Lung (tissue), 12 donors: Measurements from ENCODE around the gene CIAPIN1. TPM values are rescaled to one million over a fixed set of nuclear protein-coding genes. Genes with fewer than 3 reads are reported as not detected.

Source experiments
- ATAC-seq: fragments of 200-7000 bp; cut with Tn5 transposase; one replicate; pipeline ENCODE4 v1.9.1; 2020; ENCODE audit warnings: moderate number of reproducible peaks; ENCODE audit not compliant: insufficient read depth, low FRiP score
- DNase-seq, 3 donors: peaks; one replicate each; pipeline ENCODE4 v3.0.0-alpha.2; 2013 to 2017
- H3K27ac ChIP-seq, 2 donors: one replicate each; pipeline ENCODE4 v1.5.1; 2013; ENCODE audit warnings: mild to moderate bottlenecking in 2 of 2, moderate library complexity in 2 of 2, control low read depth in 1 of 2, inconsistent platforms in 1 of 2, low read depth in 1 of 2, low read length in 1 of 2
- H3K27me3 ChIP-seq, 3 donors: one replicate each; pipeline ENCODE4 v1.5.1; 2013; ENCODE audit warnings: low read length in 2 of 3; ENCODE audit not compliant: control insufficient read depth in 3 of 3, insufficient read depth in 3 of 3
- H3K36me3 ChIP-seq, 4 donors: one replicate each; pipeline ENCODE4 v1.5.1; 2013; ENCODE audit warnings: low read length in 4 of 4, mild to moderate bottlenecking in 1 of 4, moderate library complexity in 1 of 4; ENCODE audit not compliant: control insufficient read depth in 4 of 4, insufficient read depth in 4 of 4
- H3K4me1 ChIP-seq, 5 donors: one replicate each; pipeline ENCODE4 v1.5.1; 2013; ENCODE audit warnings: low read length in 5 of 5, mild to moderate bottlenecking in 2 of 5, moderate library complexity in 1 of 5; ENCODE audit not compliant: control insufficient read depth in 5 of 5, insufficient read depth in 5 of 5
- H3K4me3 ChIP-seq: one replicate; pipeline ENCODE4 v1.5.1; 2013; ENCODE audit warnings: mild to moderate bottlenecking, control low read depth, moderate library complexity
- H3K9ac ChIP-seq, 2 donors: one replicate each; pipeline ENCODE4 v1.5.1; 2013; ENCODE audit warnings: low read length in 2 of 2, control low read depth in 1 of 2; ENCODE audit not compliant: insufficient read depth in 1 of 2
- H3K9me3 ChIP-seq, 4 donors: one replicate each; pipeline ENCODE4 v1.5.1; 2013; ENCODE audit warnings: low read length in 3 of 4, mild to moderate bottlenecking in 1 of 4, moderate library complexity in 1 of 4; ENCODE audit not compliant: control insufficient read depth in 4 of 4, insufficient read depth in 3 of 4
- WGBS, 2 donors: extraction: QIAGEN DNeasy Blood & Tissue Kit; methylation state at CpG; one replicate each; pipeline ENCODE4 v1.1.7; 2013; 5-methylcytosine and 5-hydroxymethylcytosine counted together
- polyA plus RNA-seq, 2 donors: library from polyadenylated mRNA; stranded (reverse); fragments of 200-250 nt; gene quantifications; one replicate each; pipeline ENCODE4 v1.2.1, GENCODE V29; 2013
- total RNA-seq, 2 donors: library from RNA; depleted of rRNA in 1 of 2; stranded (reverse); fragments of >200 nt in 1 of 2; gene quantifications; one replicate each; pipeline ENCODE4 v1.2.1, GENCODE V29; 2014 to 2021
- TF ChIP-seq, protein P1 (sequence below): IDR thresholded peaks from 2 replicates; pipeline ENCODE4 v1.5.1; 2012; ENCODE audit warnings: mild to moderate bottlenecking; ENCODE audit errors: control extremely low read depth, extremely low read depth
- donor health status: control.
- donor health status: control.
- donor health status: Bipolar disorder and iron deficiency.
- donor health status: healthy.
- donor health status: DM: yes; HTN: yes; CAD: no.

Gene CIAPIN1
- total and polyA plus RNA-seq, 4 donors: 24.0 to 69.6 (median 37.7) TPM

GRCh38 chr16:57435838-57436237 is 11.3 kb downstream of the CIAPIN1 start:
- ATAC-seq: no peak
- peaks cover 0 to 3% (median 1%) of the 10 kb centered on the region in 4 donors for H3K9me3 ChIP-seq
- 88 to 100% methylated on average over 1 of the region's 1 CpG for WGBS, 2 donors
- H3K4me1 ChIP-seq: no peaks in the 10 kb centered on the region
- no peak overlapping the region for H3K4me3 ChIP-seq
- no peak overlapping the region for H3K27ac ChIP-seq
- H3K27me3 ChIP-seq: no peaks in the 10 kb centered on the region
- DNase-seq: no peak
- H3K36me3 ChIP-seq: peaks cover 35 to 59% (median 40%) of the 10 kb centered on the region in 4 donors
- TF ChIP-seq, protein P1, sequence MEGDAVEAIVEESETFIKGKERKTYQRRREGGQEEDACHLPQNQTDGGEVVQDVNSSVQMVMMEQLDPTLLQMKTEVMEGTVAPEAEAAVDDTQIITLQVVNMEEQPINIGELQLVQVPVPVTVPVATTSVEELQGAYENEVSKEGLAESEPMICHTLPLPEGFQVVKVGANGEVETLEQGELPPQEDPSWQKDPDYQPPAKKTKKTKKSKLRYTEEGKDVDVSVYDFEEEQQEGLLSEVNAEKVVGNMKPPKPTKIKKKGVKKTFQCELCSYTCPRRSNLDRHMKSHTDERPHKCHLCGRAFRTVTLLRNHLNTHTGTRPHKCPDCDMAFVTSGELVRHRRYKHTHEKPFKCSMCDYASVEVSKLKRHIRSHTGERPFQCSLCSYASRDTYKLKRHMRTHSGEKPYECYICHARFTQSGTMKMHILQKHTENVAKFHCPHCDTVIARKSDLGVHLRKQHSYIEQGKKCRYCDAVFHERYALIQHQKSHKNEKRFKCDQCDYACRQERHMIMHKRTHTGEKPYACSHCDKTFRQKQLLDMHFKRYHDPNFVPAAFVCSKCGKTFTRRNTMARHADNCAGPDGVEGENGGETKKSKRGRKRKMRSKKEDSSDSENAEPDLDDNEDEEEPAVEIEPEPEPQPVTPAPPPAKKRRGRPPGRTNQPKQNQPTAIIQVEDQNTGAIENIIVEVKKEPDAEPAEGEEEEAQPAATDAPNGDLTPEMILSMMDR: no peak
- H3K9ac ChIP-seq: no peak overlapping the region

GRCh38 chr16:57434003-57434402 is 13.2 kb downstream of the CIAPIN1 start:
- no peaks in the 10 kb centered on the region for H3K27me3 ChIP-seq
- TF ChIP-seq, protein P1: no peak
- ATAC-seq: no peak
- no peak overlapping the region for H3K4me3 ChIP-seq
- no peak for DNase-seq
- WGBS, 2 donors: 94% methylated on average over 2 of the region's 2 CpGs
- no peak overlapping the region for H3K27ac ChIP-seq
- H3K4me1 ChIP-seq: no peaks in the 10 kb centered on the region
- no peaks in the 10 kb centered on the region for H3K9me3 ChIP-seq
- H3K9ac ChIP-seq: no peak overlapping the region
- peaks cover 34 to 61% (median 49%) of the 10 kb centered on the region in 4 donors for H3K36me3 ChIP-seq

- Histone ChIP-seq H3K4me1 (no peaks in the 10 kb centered on the region), H3K36me3 (peaks cover 38 to 59% (median 50%) of the 10 kb centered on the region in 4 donors), H3K9ac (no peak overlapping the region), H3K4me3 (no peak overlapping the region), H3K27me3 (no peaks in the 10 kb centered on the region), H3K27ac (no peak overlapping the region), H3K9me3 (no peaks in the 10 kb centered on the region)
- TF ChIP-seq, protein P1: no peak
- no peak for DNase-seq
- no peak for ATAC-seq
- WGBS, 2 donors: 86 to 92% methylated on average over 3 of the region's 3 CpGs
Observed at GRCh38 chr16:57432989-57433388, 14.2 kb downstream of the CIAPIN1 start.

- ATAC-seq (no peak), DNase-seq (no peak)
- WGBS, 2 donors: 93 to 98% methylated on average over 2 of the region's 2 CpGs
- Histone ChIP-seq H3K4me1 (no peaks in the 10 kb centered on the region), H3K9ac (no peak overlapping the region), H3K27ac (no peak overlapping the region), H3K36me3 (peaks cover 38 to 61% (median 50%) of the 10 kb centered on the region in 4 donors), H3K27me3 (no peaks in the 10 kb centered on the region), H3K4me3 (no peak overlapping the region), H3K9me3 (no peaks in the 10 kb centered on the region)
- TF ChIP-seq, protein P1: no peak
Observed at GRCh38 chr16:57432505-57432904, 14.7 kb downstream of the CIAPIN1 start.
